ENCODE results near the gene SF1. TPM values are rescaled to one million over a fixed set of nuclear protein-coding genes. Genes with fewer than 3 reads are reported as not detected.

The SF1 gene
- total RNA-seq, 1 donor from 2014 or later, result 191 TPM

DNA sequence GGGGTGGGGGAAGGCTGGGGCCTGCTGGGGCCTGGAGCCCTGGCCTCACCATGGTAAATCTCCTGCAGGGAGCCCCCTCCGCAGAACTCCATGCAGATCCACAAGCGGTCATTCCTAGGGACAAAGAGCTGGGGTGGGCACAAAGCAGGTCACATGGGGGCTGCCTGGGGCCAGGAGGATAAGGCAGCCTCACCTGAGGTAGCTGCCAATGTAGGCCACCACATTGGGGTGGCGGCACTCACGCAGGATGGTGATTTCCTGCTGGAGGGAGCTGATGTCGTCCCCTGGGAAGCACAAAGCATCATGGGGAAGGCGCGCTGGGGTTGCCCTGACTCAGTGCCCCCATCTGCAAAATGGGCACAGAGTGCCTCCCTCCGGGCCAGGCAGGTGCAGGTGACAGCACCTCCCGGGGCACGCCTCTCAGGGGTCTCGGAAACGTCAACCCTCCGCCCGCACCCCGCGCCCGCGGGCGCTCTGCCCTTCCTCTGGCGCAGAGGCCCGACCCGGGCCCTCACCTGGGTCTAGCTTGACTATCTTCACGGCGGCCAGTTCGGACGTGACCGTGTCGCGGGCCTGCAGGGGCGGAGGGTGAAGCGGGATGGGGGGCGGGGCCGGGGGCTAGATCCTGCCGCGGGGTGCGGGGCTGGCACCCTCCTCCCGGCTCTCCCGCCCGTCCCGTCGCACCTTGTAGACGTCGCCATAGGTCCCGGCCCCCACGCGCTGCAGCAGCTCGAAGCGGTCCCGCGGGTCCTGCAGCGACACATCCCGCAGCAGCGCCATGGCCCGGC, 24.2 kb upstream of the SF1 start:
- DNase-seq (no peak), ATAC-seq (no peak)
- intact Hi-C loops (cut with micrococcal nuclease), result no loop called here

DNA sequence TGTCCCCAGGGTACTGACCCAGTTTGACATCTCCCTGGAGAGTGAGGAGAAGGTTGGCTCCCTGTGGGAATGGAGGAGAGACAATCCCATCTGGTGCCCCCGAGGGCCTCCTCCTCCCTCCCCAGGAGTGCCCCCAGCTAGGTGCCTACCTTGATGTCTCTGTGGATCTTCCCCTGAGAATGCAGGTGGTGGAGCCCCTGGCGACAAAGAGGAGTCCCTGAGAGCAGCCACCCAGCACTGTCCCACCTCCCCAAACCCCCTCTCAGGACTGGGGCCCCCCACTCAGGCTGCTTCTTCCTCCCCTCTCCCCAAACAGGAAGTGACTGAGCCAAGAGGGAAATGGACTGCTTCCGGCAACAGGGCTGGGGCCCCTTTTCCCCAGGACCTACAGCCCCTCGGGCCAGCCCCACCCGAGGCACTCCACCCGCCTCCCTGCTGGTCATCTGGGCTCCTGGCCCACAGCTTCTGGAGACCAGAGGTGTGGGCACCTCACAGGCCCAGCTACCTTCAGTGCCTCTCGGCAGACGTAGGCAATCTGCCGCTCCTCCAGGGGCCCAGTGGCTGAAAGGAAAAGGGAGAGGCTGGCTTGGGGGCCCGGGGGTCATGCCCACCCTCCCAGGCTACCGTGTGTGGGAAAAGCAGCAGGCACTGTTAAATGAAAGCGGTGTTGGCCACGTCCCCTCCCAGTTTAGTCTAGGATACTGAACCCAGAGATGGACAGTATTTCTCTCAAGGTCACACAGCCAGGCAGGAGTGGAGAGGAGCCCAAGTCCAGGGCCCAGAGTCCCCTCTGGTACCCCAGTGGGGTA, 23.4 kb upstream of the SF1 start:
- ATAC-seq (no peak), DNase-seq (no peak)
- intact Hi-C loops (cut with micrococcal nuclease), result no loop called here

DNA sequence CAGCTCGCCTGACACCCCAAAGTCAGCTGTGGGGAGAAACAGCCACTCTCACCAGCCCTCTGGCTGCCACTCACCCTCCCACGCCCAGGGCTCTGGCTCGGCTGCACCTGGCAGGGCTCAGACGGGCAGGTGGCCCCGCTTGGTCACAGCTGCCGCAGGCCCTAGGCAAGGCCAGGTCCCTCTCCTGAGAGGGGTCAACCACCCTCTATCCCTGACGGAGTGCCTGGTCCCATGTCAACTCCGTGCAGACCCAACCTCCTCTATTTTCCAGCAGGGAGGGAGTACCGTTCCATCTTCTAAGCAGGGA, 22.8 kb upstream of the SF1 start:
- intact Hi-C loops (cut with micrococcal nuclease), result no loop called here
- ATAC-seq (no peak), DNase-seq (no peak)

DNA sequence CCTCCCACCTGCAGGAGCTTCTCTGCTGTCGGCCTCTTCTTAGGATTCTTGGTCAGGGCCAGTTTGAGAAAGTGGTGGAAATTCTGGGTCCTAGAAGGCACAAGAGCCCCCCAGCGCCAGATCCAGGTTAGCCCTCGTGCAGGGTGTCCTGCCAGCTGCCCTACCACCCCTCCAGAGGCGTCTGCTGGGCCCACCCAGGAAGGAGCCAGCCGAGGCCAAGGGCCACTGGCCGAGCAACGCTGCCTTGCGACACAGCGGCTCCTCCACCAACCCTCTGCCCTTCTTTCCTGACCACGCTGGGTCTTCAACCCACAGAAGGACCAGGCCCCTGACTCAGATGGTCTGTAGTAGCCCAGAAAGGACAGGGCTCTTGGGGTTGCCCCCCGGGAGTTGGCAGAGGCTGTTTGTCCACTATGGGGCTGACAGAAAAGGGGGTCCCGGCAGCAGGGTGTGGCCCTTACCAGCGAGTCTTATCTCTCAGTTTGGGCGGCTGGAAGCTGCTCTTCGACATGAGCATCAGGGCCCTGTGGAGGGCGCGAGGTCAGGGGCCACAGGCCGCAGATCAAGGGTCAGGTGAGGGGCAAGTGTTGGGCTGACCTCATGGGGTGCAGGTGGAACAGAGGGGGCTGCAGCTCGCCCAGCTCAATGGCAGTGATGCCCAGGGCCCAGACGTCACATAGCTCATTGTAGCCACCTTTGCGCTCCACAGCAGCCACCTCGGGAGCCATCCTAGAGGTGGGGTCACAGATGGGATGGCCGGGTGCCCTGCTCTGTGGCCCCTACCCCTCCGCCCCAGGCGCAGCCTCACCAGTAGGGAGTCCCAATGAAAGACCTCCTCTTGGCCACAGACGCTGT, 22.2 kb upstream of the SF1 start:
- no peak for ATAC-seq
- intact Hi-C loops (cut with micrococcal nuclease), result no loop called here
- peak; percentile 13 for DNase-seq

DNA sequence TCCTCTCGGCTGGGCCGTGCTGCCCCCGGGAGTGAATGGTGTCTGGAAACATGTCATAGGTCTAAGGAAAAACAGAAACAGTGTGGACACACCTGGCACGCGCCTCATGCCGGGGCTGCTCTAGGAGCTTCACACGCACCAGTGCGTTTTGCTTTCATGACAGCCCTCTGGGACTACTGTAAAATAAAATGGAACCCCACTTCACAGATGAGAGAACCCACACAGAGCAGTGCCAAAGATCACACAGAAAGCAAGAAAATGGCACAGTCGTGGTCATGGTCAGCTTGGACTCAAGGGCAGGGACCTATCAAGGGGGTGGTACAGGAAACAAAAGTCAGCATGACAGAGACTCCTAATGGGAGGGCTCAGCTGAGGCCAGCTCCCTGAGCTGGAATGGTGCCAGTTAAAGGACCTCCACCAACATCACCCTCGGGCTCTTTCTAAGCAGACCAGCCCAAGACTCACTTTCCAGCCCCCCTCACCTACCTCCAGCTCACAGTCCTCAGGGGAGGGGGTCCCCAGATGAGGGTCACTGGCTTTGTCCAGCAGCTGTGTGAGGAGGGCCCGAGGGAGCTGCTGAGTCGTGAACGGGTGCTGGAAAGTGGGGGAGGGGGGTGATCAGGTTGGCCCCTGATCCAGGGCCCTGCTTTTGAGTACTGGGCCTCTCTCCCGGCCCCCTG, 21.4 kb upstream of the SF1 start:
- ATAC-seq (no peak), DNase-seq (peak; percentile 16)
- intact Hi-C loops (cut with micrococcal nuclease), result no loop called here

DNA sequence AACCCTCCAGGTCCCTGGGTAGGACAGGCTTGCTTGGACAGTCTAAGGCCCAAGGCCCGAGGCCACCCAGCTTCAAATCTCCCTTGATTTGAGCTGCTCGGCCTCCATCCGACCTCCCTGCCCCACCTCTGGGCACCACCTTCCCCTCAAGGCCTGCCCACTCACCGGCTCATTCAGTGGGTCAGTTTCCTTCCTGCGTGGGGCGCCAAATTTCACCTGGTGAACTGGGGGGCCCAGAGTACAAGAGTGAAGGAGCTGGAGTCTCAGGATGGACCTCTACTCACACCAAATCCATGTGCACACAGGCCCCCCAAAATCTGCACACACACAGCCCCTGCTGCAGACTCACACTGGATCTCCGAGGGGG, 20.9 kb upstream of the SF1 start:
- DNase-seq, result no peak
- ATAC-seq, result no peak
- intact Hi-C loops (cut with micrococcal nuclease), result no loop called here

DNA sequence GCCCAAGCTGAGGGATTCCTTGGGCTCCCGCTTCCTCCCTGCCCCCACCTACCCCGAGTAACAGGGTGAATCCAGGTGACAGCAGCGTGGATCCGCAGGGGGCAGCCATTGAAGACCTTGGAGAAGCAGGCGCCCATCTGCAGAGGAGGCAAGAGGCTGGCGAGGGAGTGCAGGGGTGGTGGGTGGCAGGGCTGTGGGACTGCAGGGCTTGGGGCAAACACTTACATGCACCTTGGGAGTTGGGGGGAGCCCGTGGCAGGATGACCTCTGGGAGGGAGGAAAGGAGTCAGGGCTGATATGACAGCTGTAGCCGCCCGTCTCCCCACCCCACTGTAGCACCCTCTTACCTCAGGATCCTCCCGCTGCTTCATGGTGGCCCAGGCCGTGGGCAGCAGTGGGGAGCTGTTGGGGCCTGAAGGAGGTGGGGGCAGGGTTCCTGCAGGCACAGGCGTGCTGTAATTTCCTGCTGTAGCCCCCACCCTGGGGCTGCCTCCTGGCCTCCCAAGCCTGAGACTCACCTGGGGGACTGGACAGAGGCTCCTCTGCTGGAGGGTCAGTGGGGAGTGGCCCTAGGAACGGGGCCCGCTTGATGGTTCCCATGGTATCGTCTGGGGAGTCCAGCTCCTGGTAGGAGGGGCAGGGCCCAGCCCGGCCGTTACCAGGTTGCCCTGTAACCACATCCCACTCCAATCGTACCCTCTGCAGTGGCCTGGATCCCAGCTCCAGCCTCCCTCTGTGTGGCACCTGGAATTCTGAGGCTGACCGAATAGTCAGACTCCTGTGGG, 18.6 kb upstream of the SF1 start:
- intact Hi-C loops (cut with micrococcal nuclease), result no loop called here
- peak; percentile 24 for DNase-seq

DNA sequence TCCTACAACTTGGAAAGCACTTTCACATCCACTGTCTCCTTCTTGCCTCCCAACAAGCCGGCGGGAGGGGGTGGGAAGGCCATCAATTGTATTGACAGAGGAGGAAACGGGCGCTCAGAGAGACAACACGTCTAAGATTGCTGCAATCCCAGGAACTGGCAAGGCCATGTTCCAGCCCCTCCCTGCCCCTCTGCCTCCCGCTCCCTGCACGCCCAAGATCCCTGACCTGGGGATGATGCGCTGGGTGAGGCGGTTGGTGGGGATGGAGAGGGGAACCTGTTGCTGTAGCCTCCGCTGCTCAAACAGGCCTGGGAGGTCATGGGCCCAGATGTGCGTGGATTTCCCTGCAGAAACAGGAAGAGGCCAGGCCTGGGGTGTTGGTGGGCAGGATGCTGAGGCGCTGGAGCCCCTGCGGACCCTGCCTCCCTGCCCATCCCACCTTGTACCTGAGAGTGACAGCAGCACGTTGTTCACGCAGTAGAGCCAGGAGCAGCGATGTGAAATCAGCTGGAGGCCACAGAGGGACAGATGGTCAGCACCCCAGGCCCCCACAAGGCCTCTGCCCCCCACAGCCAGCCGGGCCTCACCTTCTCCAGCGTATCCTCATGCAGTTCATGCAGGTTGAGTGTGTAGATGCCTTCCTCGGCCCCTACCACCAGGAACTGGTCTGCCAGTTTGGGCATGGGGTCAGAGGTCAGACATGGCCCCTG, 17.9 kb upstream of the SF1 start:
- ATAC-seq (no peak), DNase-seq (no peak)
- intact Hi-C loops (cut with micrococcal nuclease), result no loop called here

More for the DNA sequence above, 18.6 kb upstream of the SF1 start:
- ATAC-seq, result no peak

DNA sequence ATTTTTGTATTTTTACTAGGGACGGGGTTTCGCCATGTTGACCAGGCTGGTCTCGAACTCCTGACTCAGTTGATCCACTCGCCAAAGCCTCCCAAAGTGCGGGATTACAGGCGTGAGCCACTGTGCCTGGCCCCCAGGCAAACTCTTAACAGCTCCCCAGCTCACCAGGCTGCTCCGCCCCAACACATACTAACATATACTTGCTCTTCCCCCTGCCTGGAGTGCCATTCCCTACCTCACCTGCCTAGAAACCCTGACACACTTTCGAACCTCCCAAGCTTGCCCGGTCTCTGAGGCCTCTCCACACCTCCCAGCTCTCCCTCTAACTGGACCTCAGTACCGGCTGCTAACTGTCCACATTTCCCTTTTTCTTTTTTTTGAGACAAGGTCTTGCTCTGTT, 16.2 kb upstream of the SF1 start:
- DNase-seq (no peak), ATAC-seq (no peak)
- intact Hi-C loops (cut with micrococcal nuclease), result no loop called here

DNA sequence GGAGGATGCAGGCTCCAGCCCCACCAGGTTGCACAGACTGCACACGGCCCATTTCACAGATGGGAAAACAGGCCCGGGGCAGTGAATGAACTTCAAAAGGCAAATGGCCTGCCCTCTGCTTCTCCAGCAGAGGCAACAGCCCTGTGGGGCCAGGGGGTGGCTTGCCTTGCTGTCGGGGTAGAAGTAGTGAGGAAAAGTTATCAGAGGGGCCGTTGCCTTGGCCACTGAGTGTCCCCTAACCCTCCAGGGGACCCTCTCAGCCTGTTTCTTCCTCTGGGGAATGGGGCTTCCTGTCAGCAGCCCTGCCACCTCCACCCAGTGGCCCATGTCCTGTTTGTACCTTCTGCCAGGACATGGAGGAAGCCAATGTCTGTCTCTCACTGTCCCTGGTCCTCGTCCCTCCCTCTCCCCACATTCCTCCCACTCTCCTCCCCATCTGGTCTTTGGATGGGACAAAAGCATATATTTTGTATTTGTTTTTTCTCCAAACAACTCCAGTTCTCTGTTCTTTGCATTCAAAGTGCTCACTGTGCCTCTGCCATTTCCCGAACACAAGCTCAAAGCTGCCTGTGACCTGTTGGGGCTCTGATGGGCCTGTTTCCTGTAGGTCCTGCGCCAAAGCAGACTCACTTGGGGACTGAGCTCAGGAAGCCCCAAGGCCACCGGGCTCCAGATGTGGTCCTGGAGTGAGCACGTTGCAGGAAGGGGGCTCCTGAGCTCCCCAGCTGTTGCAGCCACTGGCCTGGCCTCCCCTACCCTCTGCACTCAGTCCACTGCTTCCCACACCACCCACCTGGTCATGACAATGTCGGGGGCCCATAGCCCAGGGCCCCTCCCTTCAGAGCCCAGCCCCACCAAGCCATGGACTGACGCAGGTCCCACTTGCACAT, 15.2 kb upstream of the SF1 start:
- intact Hi-C loops (cut with micrococcal nuclease), result no loop called here
- DNase-seq (peak; percentile 33), ATAC-seq (no peak)

DNA sequence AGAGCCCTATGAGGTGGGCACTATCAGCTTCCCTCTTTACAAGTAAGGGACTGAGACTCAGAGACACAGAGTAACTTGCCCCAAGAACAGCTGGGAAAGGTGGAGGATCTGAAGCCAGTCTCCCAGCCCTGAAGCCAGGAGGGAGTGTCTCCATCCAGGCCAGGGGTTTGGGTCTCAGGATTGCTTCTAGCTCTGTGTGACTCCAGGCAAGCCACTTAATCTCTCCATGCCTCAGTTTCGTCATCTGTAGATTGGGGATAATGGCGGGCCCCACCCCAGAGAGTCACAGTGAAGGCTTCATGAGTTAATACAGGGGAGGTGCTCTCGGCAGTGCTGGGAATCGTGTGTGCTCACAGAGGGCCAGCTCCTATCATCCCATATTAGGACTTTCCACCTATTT, 14.1 kb upstream of the SF1 start:
- intact Hi-C loops (cut with micrococcal nuclease), result no loop called here
- DNase-seq (no peak), ATAC-seq (no peak)

DNA sequence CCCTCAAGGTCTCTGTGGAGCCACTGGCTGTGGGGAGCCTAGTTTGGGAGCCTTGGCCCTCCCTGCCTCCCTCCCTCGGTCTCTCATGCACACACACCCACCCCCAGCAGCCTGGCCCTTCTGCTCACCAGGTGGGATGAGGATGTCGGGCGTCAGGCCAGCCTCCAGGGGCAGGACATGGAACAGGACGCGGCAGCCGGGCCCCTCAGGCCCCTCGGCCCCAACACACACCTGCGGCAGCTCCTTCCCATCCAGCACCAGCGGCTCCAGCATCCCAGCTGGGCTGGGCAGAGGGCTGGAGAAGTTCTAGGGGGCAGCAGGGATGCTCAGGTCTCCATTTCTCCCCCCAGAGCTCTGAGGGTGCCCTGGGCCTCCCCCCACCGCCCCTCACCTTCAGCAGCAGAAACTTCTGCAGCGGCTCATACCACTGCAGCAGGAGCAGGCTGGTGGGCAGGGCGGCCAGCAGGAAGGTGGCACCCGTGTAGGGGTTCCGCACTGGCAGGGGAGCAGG, 13.5 kb upstream of the SF1 start:
- ATAC-seq (no peak), DNase-seq (no peak)
- intact Hi-C loops (cut with micrococcal nuclease), result no loop called here

DNA sequence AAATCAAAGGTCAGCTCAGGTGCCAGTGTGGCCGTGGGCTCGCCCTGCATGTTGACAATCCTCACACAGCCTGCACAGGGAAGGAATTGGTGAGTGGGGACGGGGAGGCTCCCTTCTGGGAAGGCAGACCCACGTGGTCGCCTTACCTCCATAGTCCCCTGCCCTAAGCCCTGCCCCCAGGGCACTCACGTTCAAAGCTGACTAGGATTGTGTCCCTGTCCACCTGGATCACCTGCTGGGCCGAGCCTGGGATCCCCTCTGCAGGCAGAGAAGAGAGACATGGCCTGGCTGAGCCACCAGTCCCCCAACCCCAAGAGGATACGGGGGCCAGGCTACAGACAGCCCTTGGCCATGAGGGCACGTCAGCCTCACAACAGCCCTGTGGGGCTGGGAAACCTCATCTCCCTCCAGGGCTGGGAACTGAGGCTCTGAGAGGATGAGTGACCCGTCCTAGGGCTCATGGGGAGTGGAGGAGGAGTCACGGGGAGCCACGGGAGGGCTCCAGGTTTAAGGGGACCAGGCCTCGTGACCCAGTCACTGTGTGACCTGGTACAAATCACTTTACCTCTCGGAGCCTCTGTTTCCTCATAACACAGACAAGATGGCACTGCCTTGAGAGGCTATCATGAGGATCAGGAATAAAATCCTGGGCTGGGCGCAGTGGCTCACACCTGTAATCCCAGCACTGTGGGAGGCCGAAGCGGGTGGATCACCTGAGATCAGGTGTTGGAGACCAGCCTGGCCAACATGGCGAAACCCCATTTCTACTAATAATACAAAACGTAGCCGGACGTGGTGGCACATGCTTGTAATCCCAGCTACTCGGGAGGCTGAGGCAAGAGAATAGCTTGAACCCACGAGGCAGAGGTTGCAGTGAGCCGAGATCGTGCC, 12.1 kb upstream of the SF1 start:
- ATAC-seq (no peak), DNase-seq (no peak)
- intact Hi-C loops (cut with micrococcal nuclease), result no loop called here

DNA sequence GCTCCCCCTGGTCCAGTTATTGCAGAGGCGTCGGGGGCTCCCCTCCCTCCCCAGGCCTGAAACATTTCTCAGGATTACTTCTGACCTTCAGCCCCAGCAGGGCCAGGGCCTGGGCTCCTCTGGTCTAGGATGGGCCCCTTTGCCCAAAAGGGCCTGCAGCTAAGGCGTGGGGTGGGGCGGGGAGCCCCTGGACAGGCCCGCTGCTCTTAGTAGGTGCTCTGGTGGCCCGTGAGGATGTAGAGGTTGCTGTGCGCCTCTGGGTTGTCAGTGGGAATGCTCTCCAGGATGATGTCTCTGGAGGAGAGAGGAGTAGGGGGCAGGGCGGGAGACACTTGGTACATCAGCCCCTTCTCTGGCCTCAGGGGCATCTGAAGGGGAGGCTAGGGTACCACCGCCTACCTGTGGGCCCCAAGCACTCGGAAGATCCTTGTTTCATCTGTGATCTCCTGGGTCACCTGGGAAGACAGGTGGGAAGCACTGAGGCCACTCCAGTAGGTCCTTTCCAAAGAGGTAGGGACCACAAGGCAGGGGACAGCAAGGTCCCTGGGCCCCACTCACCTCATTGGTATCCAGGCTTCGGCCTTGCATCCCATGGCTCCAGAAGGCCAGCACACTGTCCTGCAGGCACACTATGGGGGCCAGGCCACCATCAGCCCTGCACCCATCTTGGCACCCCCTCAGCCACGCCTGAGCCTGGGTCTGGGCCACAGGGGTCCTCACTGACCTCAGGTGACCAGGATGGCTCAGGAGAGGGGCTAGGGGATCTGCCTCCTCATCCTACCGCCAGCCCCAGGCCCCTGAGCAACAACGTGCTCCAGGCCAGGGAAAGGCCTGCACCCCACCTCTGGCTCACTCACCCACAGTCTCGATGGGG, 11.2 kb upstream of the SF1 start:
- intact Hi-C loops (cut with micrococcal nuclease), result no loop called here
- DNase-seq, result no peak
- ATAC-seq, result no peak
